PC-9 (cell line): ENCODE measurements around the gene YTHDC1. TPM values are rescaled to one million over a fixed set of nuclear protein-coding genes. Genes with fewer than 3 reads are reported as not detected.
"Not testable (repeated sequence)": the region's sequence is repeated elsewhere in the genome, so short reads cannot be mapped to it uniquely, and the experiment has no call there.

Source experiments
- BruUV-seq: library from RNA; stranded (reverse); fragments of 400-500 nt; replicated peaks from 2 replicates; lab custom pipeline; 2021; lab: Mats Ljungman, UMichigan
- CTCF ChIA-PET: fragments of 300-600 bp; sonication (Branson Sonifier 250); formaldehyde crosslinking; loops from one replicate; lab custom pipeline; 2022; ENCODE audit warnings: antibody characterized with exemption; lab: Charles Lee
- POLR2A ChIA-PET: fragments of 300-600 bp; sonication (Branson Sonifier 250); formaldehyde crosslinking; loops from one replicate; lab custom pipeline; 2022; ENCODE audit warnings: antibody characterized with exemption; ENCODE audit not compliant: unreplicated experiment; lab: Charles Lee
- DNase-seq, 2 experiments: peaks; one replicate each; pipeline versions ENCODE4 v3.0.0 to v3.0.0-alpha.2; 2015 to 2022; ENCODE audit warnings: mixed read lengths in 1 of 2
- H2AFZ ChIP-seq: fragments of 200-600 bp; sonication (generic); 2 replicates; pipeline ENCODE4 v1.8.1; 2017; ENCODE audit warnings: antibody characterized with exemption
- H3F3A ChIP-seq: fragments of 200-600 bp; sonication (generic); 2 replicates; pipeline ENCODE4 v1.8.1; 2017; ENCODE audit warnings: antibody characterized with exemption, mild to moderate bottlenecking, low read depth; ENCODE audit not compliant: insufficient read depth
- H3K27ac ChIP-seq: fragments of 200-600 bp; sonication (generic); 2 replicates; pipeline ENCODE4 v1.6.1; 2016; ENCODE audit warnings: mixed run types
- H3K27me3 ChIP-seq: fragments of 200-600 bp; sonication (generic); 2 replicates; pipeline ENCODE4 v1.6.1; 2016; ENCODE audit warnings: low read depth, mixed run types; ENCODE audit not compliant: insufficient read depth
- H3K36me3 ChIP-seq: fragments of 200-600 bp; sonication (generic); 2 replicates; pipeline ENCODE4 v1.6.1; 2016; ENCODE audit warnings: low read depth, mixed run types
- H3K4me1 ChIP-seq: fragments of 200-600 bp; sonication (generic); replicated peaks from 2 replicates; pipeline ENCODE4 v1.6.1; 2016; ENCODE audit warnings: mixed run types; ENCODE audit not compliant: insufficient read depth
- H3K4me2 ChIP-seq: fragments of 200-600 bp; sonication (generic); 2 replicates; pipeline ENCODE4 v1.6.1; 2017; ENCODE audit warnings: mixed run types
- H3K4me3 ChIP-seq: fragments of 200-600 bp; sonication (generic); 2 replicates; pipeline ENCODE4 v1.6.1; 2016; ENCODE audit warnings: mixed run types
- H3K79me2 ChIP-seq: fragments of 200-600 bp; sonication (generic); 2 replicates; pipeline ENCODE4 v1.6.1; 2017; ENCODE audit warnings: low read depth, mixed run types
- H3K9me2 ChIP-seq: fragments of 200-600 bp; sonication (generic); 2 replicates; pipeline ENCODE4 v1.8.1; 2017; ENCODE audit warnings: mild to moderate bottlenecking; ENCODE audit not compliant: insufficient read depth
- H3K9me3 ChIP-seq: fragments of 200-600 bp; sonication (generic); 2 replicates; pipeline ENCODE4 v1.8.1; 2016; ENCODE audit warnings: low read depth; ENCODE audit not compliant: insufficient read depth
- H4K20me1 ChIP-seq: fragments of 200-600 bp; sonication (generic); 2 replicates; pipeline ENCODE4 v1.8.1; 2017; ENCODE audit not compliant: insufficient read depth
- EZH2 ChIP-seq: fragments of 200-600 bp; sonication (generic); IDR thresholded peaks from 2 replicates; pipeline ENCODE4 v1.8.0; 2017; ENCODE audit warnings: antibody characterized with exemption, low read depth
- intact Hi-C: fragments of 100-400 bp; cut with micrococcal nuclease; formaldehyde crosslinking; loops from one replicate; pipeline ENCODE4 v1.10.0; 2022; ENCODE audit not compliant: unreplicated experiment
- total RNA-seq: library from RNA; stranded (reverse); gene quantifications from 2 replicates; pipeline ENCODE4 v1.2.3, GENCODE V29; 2021
- TF ChIP-seq, protein P1 (sequence below): fragments of 200-600 bp; sonication (generic); conservative IDR thresholded peaks from 2 replicates; pipeline ENCODE4 v1.6.1; 2017; ENCODE audit warnings: mixed run types, antibody characterized with exemption, mild to moderate bottlenecking, moderate library complexity

YTHDC1 gene
- total RNA-seq, 1 experiment from 2014 or later: 83.6 TPM

DNA sequence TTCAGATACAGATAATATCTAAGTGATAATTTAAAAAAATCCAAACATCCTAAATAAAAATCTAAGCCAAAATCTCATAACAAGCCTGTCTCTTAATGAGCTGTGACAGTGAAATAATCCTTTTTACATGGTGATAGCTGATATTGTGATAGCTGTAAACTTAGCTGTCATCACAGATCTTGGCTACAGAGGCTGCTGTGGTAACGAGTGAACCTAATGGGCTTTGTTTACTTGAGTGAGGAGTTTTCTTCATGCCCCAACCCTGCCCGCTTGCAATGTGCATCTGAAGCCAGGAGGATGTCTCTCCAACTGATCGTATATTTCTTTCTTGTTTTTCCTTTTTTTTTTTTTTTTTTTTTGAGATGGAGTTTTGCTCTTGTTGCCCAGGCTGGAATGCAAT, 41.5 kb upstream of the YTHDC1 start:
- Histone ChIP-seq H2AFZ (no peak overlapping the region), H3K79me2 (no peaks in the 10 kb centered on the region), H3K27ac (no peak overlapping the region), H3K4me3 (no peak overlapping the region), H3K9me2 (no peaks in the 10 kb centered on the region), H3K9me3 (no peaks in the 10 kb centered on the region), H3K27me3 (no peaks in the 10 kb centered on the region), H3K36me3 (no peaks in the 10 kb centered on the region), H3K4me1 (no peaks in the 10 kb centered on the region), H4K20me1 (no peaks in the 10 kb centered on the region), H3F3A (no peaks in the 10 kb centered on the region), H3K4me2 (no peak overlapping the region)
- ChIA-PET POLR2A (no interaction called here), CTCF (no interaction called here)
- intact Hi-C loops: no loop called here
- no peak for DNase-seq
- TF ChIP-seq, protein P1, sequence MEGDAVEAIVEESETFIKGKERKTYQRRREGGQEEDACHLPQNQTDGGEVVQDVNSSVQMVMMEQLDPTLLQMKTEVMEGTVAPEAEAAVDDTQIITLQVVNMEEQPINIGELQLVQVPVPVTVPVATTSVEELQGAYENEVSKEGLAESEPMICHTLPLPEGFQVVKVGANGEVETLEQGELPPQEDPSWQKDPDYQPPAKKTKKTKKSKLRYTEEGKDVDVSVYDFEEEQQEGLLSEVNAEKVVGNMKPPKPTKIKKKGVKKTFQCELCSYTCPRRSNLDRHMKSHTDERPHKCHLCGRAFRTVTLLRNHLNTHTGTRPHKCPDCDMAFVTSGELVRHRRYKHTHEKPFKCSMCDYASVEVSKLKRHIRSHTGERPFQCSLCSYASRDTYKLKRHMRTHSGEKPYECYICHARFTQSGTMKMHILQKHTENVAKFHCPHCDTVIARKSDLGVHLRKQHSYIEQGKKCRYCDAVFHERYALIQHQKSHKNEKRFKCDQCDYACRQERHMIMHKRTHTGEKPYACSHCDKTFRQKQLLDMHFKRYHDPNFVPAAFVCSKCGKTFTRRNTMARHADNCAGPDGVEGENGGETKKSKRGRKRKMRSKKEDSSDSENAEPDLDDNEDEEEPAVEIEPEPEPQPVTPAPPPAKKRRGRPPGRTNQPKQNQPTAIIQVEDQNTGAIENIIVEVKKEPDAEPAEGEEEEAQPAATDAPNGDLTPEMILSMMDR: no peak
- no peak for TF ChIP-seq EZH2
- BruUV-seq: no TSS peak

DNA sequence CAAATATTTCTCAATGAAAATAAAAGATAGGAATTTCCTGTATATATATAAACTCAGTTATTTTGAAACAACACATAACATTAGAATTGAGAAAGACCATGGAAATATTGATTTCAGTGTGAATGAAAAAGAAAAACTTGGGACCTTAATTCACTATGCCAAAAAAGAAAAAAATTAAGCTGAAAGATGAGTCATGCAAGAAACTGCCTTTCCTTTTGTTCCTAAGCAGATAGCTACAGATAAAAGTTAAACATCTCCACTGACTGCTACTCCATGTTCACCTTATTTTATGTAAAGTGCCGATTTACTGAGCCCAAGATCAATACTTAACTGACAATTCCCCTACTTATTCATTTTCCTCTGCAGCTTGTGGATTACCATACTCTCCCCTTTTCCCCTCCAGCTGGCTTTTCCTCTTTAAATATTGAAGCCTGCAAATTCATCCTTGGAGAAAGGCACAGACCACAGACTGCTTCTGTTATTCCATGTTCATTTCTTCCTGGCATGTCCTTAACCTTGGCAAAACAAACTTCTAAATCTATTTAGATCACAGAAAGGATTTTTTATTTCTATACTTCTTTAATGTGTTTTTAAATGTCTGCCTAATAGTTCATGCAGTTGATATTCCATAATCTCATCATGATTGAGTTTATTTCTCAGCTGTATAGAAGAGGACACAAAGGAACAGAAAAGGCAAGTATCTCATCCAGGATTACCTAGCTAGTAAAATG, 40.5 kb upstream of the YTHDC1 start:
- H3K4me1 ChIP-seq: no peaks in the 10 kb centered on the region
- no peak overlapping the region for H3K4me2 ChIP-seq
- no peaks in the 10 kb centered on the region for H3K79me2 ChIP-seq
- no peak for TF ChIP-seq EZH2
- TF ChIP-seq, protein P1: no peak
- CTCF ChIA-PET: no interaction called here
- H3K36me3 ChIP-seq: no peaks in the 10 kb centered on the region
- POLR2A ChIA-PET: interaction anchor here (0.6 kb wide), 1 partner anchor 22 kb away, joined by 10 read pairs; no protein-coding TSS in a partner anchor
- no peaks in the 10 kb centered on the region for H3K9me3 ChIP-seq
- H3F3A ChIP-seq: no peaks in the 10 kb centered on the region
- no peak overlapping the region for H3K27ac ChIP-seq
- H3K4me3 ChIP-seq: no peak overlapping the region
- no peak overlapping the region for H2AFZ ChIP-seq
- intact Hi-C loops: no loop called here
- DNase-seq: no peak
- H3K27me3 ChIP-seq: no peaks in the 10 kb centered on the region
- H3K9me2 ChIP-seq: no peaks in the 10 kb centered on the region
- H4K20me1 ChIP-seq: no peaks in the 10 kb centered on the region
- no TSS peak for BruUV-seq

DNA sequence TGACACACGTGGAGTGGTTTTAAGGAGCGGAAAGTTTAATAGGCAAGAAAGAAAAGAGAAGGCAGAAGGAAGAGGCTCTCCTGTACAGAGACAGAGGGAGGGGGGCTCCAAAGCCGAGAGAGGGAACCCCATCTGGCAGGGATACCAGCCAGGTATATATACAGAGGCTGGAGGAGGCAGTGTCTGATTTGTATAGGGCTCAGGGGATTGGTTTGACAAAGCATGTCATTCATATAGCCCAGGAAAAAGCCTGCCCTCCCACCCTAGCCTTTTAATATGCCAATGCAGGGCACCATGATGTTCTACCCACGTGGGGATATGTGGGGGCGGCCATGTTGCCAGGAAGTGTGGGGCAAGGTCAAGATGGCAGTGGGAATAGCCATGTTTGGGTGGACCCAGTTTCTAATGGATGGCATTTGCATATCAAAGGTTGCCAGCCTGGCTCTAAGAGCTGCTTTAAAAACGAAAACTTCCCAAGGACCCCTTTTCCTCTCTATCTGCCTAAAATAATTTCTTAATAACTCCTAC, 39.6 kb upstream of the YTHDC1 start:
- H2AFZ ChIP-seq, H3F3A ChIP-seq, H3K4me3 ChIP-seq, H3K36me3 ChIP-seq, intact Hi-C loops, CTCF ChIA-PET, POLR2A ChIA-PET, H3K79me2 ChIP-seq, H3K9me2 ChIP-seq, H3K4me1 ChIP-seq, H3K27me3 ChIP-seq, H3K27ac ChIP-seq, BruUV-seq, H3K9me3 ChIP-seq, H4K20me1 ChIP-seq, H3K4me2 ChIP-seq, DNase-seq: not testable (repeated sequence)
